T-helper 22 cell (primary cell): ENCODE results near the gene TGFBR3.

ENCODE experiments used
- DNase-seq: peaks from one replicate; pipeline ENCODE4 v3.0.0-alpha.2; 2020; ENCODE audit warnings: low read depth

TGFBR3 gene

DNA sequence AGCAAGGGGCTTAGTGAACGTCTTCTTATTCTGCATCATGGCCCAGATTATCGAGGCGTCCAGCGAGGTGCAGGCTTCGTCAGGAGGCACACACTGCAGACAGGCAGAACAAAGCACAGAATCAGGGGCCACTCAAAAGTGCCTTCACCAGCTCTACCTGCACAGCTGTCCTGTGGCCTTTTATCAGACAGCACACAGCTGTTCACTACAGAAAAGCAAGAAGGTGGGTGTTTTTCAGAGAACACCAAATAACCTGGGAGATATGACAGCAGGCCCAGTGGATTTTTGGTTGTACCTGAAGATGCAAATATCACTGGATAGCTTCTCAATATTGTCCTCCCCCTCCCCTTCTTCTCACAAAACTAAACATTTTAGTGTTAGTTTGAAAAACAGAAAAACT, 177.3 kb downstream of the TGFBR3 start:
- DNase-seq = no peak

- no peak for DNase-seq
These were observed 178.1 kb downstream of the TGFBR3 start for GRCh38 chr1:91707890-91708218.

- no peak for DNase-seq
These were observed 178.6 kb downstream of the TGFBR3 start for GRCh38 chr1:91707114-91707889.

DNA sequence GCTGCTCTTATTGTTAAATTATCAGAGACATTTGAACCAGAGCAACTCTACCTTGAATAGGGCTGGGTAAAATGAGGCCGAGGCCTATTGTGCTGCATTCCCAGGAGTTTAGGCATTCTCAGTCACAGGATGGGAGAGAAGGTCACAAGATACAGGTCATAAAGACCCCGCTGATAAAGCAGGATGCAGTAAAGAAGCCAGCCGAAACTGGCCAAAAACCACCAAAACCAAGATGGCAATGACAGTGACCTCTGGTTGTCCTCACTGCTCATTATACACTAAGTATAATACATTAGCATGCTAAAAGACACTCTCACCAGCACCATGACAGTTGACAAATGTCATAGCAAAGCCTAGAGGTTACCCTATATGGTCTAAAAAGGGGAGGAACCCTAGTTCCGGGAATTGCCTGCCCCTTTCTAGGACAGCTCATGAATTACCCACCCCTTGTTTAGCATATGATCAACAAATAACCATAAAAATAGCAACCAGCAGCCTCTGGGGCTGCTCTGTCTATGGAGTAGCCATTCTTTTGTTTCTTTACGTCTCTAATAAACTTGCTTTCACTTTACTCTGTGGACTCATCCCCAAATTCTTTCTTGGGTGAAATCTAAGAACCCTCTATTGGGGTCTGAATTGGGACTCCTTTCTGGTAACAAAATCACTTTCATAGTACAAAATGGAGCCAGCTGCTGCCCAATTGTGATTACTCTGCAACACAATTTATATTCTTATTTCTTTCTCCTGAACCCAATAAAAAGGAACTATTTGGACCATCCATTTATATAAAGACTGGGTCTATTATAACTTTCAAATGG, 179.6 kb downstream of the TGFBR3 start:
- DNase-seq = no peak

GRCh38 chr1:91704746-91705145, 181.2 kb downstream of the TGFBR3 start:
- DNase-seq = no peak

DNA sequence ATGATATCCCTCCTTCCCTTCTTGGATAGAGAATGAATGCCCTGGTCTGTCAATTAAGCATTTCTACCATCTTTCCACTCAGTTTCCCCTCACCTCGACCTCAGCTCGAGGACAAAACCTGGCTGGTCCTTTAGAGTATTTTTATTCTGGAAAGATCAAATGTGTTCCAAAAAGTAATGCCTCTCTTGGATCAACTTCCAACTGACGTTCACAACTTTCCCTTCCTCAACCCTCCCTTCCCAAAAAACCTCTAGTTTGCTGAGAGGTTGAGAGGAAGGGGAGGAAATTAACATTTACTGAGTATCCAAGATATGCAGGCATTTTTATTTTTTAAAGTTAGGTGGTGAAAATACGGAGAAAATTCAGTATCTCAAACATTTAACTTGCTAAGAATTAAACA, 182.9 kb downstream of the TGFBR3 start:
- no peak for DNase-seq

DNA sequence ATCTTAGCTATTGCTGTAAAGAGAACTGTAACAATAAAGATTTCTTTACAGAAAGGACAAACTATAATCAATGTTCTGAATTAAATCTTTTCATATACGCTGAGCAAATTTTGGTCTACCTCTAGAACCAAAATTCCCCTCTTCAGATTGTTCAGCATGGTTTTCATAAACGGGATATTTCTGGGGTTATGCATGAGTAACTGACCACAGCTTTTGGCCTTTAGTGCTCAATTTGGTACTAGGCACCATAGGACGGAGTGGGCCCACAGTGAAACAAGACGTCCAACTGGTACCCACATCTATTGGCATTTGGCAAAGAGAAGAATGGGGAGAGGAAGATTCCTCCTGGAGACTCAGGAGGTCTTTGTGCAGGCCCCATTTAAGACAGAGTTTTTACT, 184.5 kb downstream of the TGFBR3 start:
- no peak for DNase-seq

- DNase-seq = no peak
These were observed 185.0 kb downstream of the TGFBR3 start for GRCh38 chr1:91700771-91701471.

GRCh38 chr1:91700332-91700731, 185.6 kb downstream of the TGFBR3 start:
- DNase-seq = no peak

- DNase-seq = no peak
These were observed 186.5 kb downstream of the TGFBR3 start for GRCh38 chr1:91699339-91699974.

DNA sequence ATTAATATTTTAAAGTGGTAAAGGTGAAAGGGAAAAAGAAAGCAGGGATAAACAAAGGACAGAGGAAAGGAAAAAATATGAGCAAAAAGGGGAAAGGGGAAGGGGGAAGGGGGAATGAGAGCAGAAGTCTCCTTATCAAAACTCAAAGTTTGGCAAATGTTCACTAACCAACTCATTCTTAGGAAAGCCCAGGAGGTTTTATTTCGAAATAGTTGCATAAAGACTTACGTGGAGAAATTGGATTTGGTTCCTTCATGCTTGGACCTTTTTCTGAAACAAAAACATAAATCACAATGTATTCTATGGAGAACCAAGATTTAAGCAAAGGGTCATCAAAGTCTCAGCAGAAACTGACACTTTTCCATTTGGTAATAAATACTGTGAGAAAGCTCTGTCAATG, 188.1 kb downstream of the TGFBR3 start:
- DNase-seq = no peak

DNA sequence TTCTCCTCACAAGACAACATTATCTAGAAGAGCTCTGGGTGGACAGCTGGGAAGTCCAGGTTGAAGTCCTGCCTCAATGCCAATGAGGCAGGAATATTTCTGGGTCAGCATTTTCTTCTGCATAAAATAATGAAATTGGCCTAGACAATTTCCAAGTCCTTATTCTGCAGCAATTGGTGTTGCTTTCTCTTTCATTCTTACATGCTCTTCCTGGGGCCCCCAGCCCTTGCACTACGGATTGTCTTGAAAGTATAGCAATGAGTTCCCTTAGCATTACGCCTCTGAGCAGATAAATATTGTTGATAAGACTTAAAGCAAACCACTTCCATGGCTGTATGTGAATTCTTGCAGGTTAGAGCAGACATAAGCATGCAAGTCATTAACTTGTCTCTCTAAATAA, 188.5 kb downstream of the TGFBR3 start:
- no peak for DNase-seq

GRCh38 chr1:91696321-91696720, 189.6 kb downstream of the TGFBR3 start:
- no peak for DNase-seq

- no peak for DNase-seq
These were observed 192.4 kb downstream of the TGFBR3 start for GRCh38 chr1:91693557-91693956.

DNA sequence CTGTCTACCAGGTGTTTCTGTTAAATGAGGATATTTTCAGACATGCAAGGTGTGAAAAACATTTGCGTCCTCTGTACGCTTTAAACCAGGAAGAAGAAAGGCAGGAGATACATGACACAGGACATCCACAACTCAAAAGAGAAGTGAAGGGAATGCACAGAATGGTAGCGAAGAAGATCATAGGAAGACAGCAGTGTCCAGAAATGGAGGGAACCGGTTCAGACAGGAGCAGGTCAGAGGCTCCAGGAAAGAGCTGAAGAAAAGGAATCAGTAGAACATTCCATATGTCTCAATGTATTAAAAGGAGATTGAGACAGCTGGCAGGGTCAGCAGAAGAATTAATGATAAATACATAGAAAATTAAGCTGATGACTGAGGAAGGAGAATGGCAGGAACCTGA, 194.4 kb downstream of the TGFBR3 start:
- no peak for DNase-seq

GRCh38 chr1:91689641-91690481, 196.1 kb downstream of the TGFBR3 start:
- no peak for DNase-seq

DNA sequence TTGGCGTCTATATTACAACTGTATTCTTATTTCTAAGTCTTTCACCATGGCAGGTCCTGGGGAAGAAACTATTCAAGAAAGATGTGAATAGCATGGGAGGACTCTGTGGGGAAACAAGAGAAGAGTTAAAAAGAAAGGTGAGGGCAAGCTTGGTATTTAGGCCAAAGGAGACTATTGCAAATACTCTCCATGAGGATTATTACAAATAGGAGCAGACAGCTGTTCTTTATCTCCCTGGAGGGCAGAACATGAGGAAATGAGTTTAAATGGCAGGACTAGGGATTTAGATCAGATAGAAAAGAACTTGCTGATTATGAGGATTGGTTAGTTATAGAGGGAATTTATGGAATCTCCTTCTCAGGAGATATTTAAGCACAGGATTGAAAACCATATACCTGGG, 198.5 kb downstream of the TGFBR3 start:
- DNase-seq = no peak

DNA sequence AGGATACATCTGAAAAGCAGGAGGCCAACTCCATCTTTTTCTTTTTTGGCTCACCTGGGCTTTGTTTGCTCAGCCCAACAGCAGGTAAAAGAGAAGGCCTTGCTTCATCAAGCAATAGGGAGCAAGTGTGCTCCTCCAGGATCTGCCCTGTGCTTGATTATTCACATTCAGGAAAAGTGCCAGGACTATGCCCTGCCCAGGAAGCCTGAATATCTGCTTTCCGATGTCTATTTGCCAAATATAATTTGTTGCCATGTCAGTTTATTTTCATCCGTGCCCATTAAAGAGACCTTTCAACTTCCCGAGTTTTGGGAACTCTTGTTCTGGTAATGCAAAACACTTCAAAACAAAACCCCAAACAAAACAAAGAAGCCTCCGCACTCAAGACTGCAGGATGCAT, 200.0 kb downstream of the TGFBR3 start:
- DNase-seq = no peak

GRCh38 chr1:91684481-91685196, 201.3 kb downstream of the TGFBR3 start:
- DNase-seq = no peak

DNA sequence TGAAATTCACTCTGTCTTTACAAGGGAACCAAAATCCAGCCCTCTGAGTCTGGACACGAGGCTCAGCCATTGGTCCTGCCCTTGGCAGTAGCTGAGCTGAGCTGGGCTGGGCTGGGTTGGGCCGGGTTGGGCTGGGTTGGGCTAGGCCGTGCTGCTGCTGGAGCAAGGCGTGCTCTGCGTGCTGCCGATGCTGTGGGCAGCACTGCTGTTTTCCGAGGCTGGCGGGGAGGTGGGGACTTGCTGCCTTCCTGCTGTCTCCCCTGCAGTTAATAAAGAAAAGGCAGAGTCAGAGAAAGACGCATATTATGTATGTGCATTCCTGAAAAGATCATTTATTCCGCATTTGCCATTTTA, 202.4 kb downstream of the TGFBR3 start:
- DNase-seq = no peak
